GM23338 (cell line): Measurements from ENCODE around the gene LAMC3. TPM values are rescaled to one million over a fixed set of nuclear protein-coding genes. Genes with fewer than 3 reads are reported as not detected.

ENCODE experiments used
- ATAC-seq: fragments of 200-7000 bp; cut with Tn5 transposase; 3 replicates; pipeline ENCODE4 v1.9.1; 2020
- DNase-seq: peaks from one replicate; pipeline ENCODE4 v3.0.0-alpha.2; 2015; ENCODE audit warnings: low spot score
- H2AFZ ChIP-seq: fragments of 200-600 bp; sonication (generic); 2 replicates; pipeline ENCODE4 v1.8.0; 2016; ENCODE audit warnings: antibody characterized with exemption, mild to moderate bottlenecking, moderate library complexity
- H3F3A ChIP-seq: fragments of 200-600 bp; sonication (generic); replicated peaks from 2 replicates; pipeline ENCODE4 v1.8.0; 2017; ENCODE audit warnings: antibody characterized with exemption, mixed run types, low read depth
- H3K27ac ChIP-seq: fragments of 200-600 bp; sonication (generic); 2 replicates; pipeline ENCODE4 v1.6.1; 2016; ENCODE audit warnings: low read depth
- H3K27me3 ChIP-seq: fragments of 200-600 bp; sonication (generic); 2 replicates; pipeline ENCODE4 v1.8.0; 2016; ENCODE audit warnings: mild to moderate bottlenecking, mixed run types, moderate library complexity; ENCODE audit not compliant: insufficient read depth
- H3K36me3 ChIP-seq: fragments of 200-600 bp; sonication (generic); 2 replicates; pipeline ENCODE4 v1.8.0; 2016; ENCODE audit warnings: mild to moderate bottlenecking; ENCODE audit not compliant: insufficient read depth
- H3K4me1 ChIP-seq: fragments of 200-600 bp; sonication (generic); 2 replicates; pipeline ENCODE4 v1.8.0; 2016; ENCODE audit warnings: mild to moderate bottlenecking, moderate library complexity; ENCODE audit not compliant: insufficient read depth
- H3K4me2 ChIP-seq: fragments of 200-600 bp; sonication (generic); 2 replicates; pipeline ENCODE4 v1.7.1; 2017; ENCODE audit warnings: mixed run types
- H3K4me3 ChIP-seq: fragments of 200-600 bp; sonication (generic); 2 replicates; pipeline ENCODE4 v1.6.1; 2016; ENCODE audit warnings: mixed run types
- H3K79me2 ChIP-seq: fragments of 200-600 bp; sonication (generic); replicated peaks from 2 replicates; pipeline ENCODE4 v1.8.0; 2017; ENCODE audit warnings: mild to moderate bottlenecking; ENCODE audit not compliant: insufficient read depth
- H3K9me2 ChIP-seq: fragments of 200-600 bp; sonication (generic); 2 replicates; pipeline ENCODE4 v1.8.0; 2017; ENCODE audit not compliant: insufficient read depth
- H4K20me1 ChIP-seq: fragments of 200-600 bp; sonication (generic); replicated peaks from 2 replicates; pipeline ENCODE4 v1.8.0; 2017; ENCODE audit warnings: mild to moderate bottlenecking; ENCODE audit not compliant: insufficient read depth
- H3K27ac Mint-ChIP-seq: 2 replicates; pipeline ENCODE4 v1.8.0; 2020; ENCODE audit warnings: inconsistent platforms, mild to moderate bottlenecking, moderate library complexity, mixed read lengths
- H3K27me3 Mint-ChIP-seq: 3 replicates; pipeline ENCODE4 v1.8.0; 2022; ENCODE audit warnings: low read depth, mild to moderate bottlenecking, moderate library complexity, mixed read lengths, inconsistent platforms; ENCODE audit not compliant: insufficient read depth, poor library complexity
- H3K36me3 Mint-ChIP-seq: 3 replicates; pipeline ENCODE4 v1.8.0; 2021; ENCODE audit warnings: low read depth, mild to moderate bottlenecking, inconsistent platforms, moderate library complexity, mixed read lengths
- H3K4me1 Mint-ChIP-seq: 3 replicates; pipeline ENCODE4 v1.8.0; 2020; ENCODE audit warnings: mild to moderate bottlenecking, inconsistent platforms, mixed read lengths
- H3K4me3 Mint-ChIP-seq: 3 replicates; pipeline ENCODE4 v1.8.0; 2021; ENCODE audit warnings: moderate library complexity, mild to moderate bottlenecking, inconsistent platforms, mixed read lengths
- H3K9me3 Mint-ChIP-seq: 3 replicates; pipeline ENCODE4 v1.8.0; 2020; ENCODE audit warnings: moderate library complexity, mild to moderate bottlenecking, inconsistent platforms, mixed read lengths
- EZH2phosphoT487 ChIP-seq: fragments of 200-600 bp; sonication (generic); IDR thresholded peaks from one replicate; pipeline ENCODE4 v1.8.1; 2018; ENCODE audit warnings: antibody characterized with exemption; ENCODE audit not compliant: unreplicated experiment
- POLR2AphosphoS5 ChIP-seq: IDR thresholded peaks from 2 replicates; pipeline ENCODE4 v1.6.1; 2016; ENCODE audit warnings: antibody characterized with exemption, low read depth
- ZNF331 ChIP-seq: fragments of 250-450 bp; sonication (Bioruptor Pico); IDR thresholded peaks from 2 replicates; pipeline ENCODE4 v1.5.0; 2020; ENCODE audit warnings: low read depth, mild to moderate bottlenecking, moderate library complexity
- polyA plus RNA-seq: library from polyadenylated mRNA; unstranded; fragments of >200 nt; fragmentation: Nextera tagmentation; extraction: Ambion mirVana; gene quantifications from 2 replicates; pipeline ENCODE4 v1.2.1, GENCODE V29; 2016
- total RNA-seq: library from RNA; depleted of rRNA; stranded (reverse); fragments of >200 nt; shearing (Covaris generic); gene quantifications from 2 replicates; pipeline ENCODE4 v1.2.3, GENCODE V29; 2014
- TF ChIP-seq, protein P1 (sequence below): fragments of 250-450 bp; sonication (Bioruptor Pico); IDR thresholded peaks from 2 replicates; pipeline ENCODE4 v1.5.0; 2020; ENCODE audit warnings: mild to moderate bottlenecking, moderate library complexity

LAMC3 gene
- total and polyA plus RNA-seq, 2 experiments from 2014 or later, result 9.0 to 27.4 TPM

DNA sequence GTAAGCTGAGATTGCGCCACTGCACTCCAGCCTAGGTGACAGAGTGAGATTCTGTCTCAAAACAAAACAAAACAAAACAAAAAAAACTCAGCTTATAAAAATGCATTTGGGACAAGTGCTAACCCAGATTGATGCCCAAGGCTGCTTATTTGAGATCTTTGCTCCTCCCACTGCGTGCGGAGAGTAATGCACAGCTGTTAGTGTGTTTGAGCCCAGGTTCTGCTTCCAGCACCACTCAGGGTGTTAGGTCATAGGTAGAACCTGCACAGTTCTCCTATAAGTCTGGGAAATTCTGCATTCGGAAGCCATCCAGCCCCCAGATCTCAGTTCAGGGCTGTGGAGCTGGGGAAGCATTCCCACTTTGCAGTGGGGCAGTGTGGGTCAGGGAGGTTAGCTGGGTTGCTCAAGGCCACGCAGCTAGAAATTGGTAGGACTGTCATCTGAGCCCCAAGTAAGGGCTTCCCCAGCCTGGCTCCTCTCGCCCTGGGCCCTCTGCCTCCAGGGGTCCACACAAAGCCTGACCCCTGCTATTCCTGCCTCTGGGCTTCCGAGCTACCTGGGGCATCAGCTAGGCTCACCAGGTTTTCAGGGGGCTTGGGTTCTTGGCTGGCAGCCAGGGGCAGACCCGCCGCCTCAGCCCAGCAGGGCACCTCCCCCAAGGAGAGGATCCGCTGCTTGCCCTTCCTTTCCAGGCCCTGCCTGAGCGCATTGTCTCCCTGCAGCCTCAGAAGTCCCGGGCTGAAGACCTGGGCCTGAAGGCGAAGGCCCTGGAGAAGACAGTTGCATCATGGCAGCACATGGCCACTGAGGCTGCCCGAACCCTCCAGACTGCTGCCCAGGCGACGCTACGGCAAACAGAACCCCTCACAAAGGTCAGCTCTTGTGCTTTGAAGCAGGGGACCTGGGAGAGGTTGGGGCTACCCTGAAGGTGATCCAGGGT, 69.7 kb downstream of the LAMC3 start:
- Histone ChIP-seq H4K20me1 (peaks cover 6% of the 10 kb centered on the region; the same call in 1 of the 2 replicates), H3K27me3 (no peaks in the 10 kb centered on the region), H3F3A (no peaks in the 10 kb centered on the region), H3K4me1 (no peaks in the 10 kb centered on the region), H3K36me3 (no peaks in the 10 kb centered on the region), H2AFZ (no peak overlapping the region), H3K9me2 (no peaks in the 10 kb centered on the region), H3K27ac (no peak overlapping the region), H3K79me2 (no peaks in the 10 kb centered on the region), H3K4me3 (no peak overlapping the region), H3K4me2 (no peak overlapping the region)
- DNase-seq (no peak), ATAC-seq (peak; percentile 39; the same call in 2 of the 3 replicates)
- Mint-ChIP-seq H3K9me3 (no peaks in the 10 kb centered on the region), H3K4me1 (no peaks in the 10 kb centered on the region; the same call in 2 of the 3 replicates), H3K4me3 (no peak overlapping the region), H3K27ac (no peak overlapping the region), H3K27me3 (peaks cover 15% of the 10 kb centered on the region), H3K36me3 (no peaks in the 10 kb centered on the region)
- TF ChIP-seq POLR2AphosphoS5, result no peak
- no peak for TF ChIP-seq ZNF331 (CRISPR knock-in tag)

DNA sequence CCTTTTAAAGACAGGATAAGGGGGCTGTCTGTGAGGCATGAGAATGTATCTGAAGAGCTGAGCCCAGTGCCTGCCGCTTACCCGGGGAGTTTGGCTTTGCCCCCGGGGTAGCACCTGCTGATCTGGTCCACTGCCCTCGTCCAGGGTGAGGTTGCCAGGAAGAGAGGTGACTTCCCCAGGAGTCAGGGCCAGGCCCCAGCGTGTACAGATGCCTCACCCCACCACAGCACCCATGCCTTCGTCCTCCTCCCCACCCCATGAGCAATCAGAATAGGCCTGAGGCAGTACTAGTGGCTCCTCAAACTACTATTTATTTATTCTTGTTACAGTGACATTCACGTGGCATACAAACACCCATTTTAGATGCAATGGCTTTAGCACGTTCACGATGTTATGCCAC, 71.6 kb downstream of the LAMC3 start:
- no peaks in the 10 kb centered on the region for H4K20me1 ChIP-seq
- no peaks in the 10 kb centered on the region for H3K79me2 ChIP-seq
- peaks cover 8% of the 10 kb centered on the region for H3K27me3 Mint-ChIP-seq
- H3K9me3 Mint-ChIP-seq, result no peaks in the 10 kb centered on the region
- no peak overlapping the region for H3K4me2 ChIP-seq
- no peaks in the 10 kb centered on the region; the same call in 2 of the 3 replicates for H3K4me1 Mint-ChIP-seq
- H3K27ac ChIP-seq, result no peak overlapping the region
- no peaks in the 10 kb centered on the region for H3K9me2 ChIP-seq
- no peaks in the 10 kb centered on the region for H3K36me3 Mint-ChIP-seq
- H3K36me3 ChIP-seq, result no peaks in the 10 kb centered on the region
- ATAC-seq (no peak), DNase-seq (no peak)
- H3K4me3 Mint-ChIP-seq, result no peak overlapping the region
- H3K27ac Mint-ChIP-seq, result no peak overlapping the region
- H3K4me3 ChIP-seq, result no peak overlapping the region
- H3K4me1 ChIP-seq, result no peaks in the 10 kb centered on the region
- TF ChIP-seq EZH2phosphoT487, result no peak
- TF ChIP-seq, protein P1, sequence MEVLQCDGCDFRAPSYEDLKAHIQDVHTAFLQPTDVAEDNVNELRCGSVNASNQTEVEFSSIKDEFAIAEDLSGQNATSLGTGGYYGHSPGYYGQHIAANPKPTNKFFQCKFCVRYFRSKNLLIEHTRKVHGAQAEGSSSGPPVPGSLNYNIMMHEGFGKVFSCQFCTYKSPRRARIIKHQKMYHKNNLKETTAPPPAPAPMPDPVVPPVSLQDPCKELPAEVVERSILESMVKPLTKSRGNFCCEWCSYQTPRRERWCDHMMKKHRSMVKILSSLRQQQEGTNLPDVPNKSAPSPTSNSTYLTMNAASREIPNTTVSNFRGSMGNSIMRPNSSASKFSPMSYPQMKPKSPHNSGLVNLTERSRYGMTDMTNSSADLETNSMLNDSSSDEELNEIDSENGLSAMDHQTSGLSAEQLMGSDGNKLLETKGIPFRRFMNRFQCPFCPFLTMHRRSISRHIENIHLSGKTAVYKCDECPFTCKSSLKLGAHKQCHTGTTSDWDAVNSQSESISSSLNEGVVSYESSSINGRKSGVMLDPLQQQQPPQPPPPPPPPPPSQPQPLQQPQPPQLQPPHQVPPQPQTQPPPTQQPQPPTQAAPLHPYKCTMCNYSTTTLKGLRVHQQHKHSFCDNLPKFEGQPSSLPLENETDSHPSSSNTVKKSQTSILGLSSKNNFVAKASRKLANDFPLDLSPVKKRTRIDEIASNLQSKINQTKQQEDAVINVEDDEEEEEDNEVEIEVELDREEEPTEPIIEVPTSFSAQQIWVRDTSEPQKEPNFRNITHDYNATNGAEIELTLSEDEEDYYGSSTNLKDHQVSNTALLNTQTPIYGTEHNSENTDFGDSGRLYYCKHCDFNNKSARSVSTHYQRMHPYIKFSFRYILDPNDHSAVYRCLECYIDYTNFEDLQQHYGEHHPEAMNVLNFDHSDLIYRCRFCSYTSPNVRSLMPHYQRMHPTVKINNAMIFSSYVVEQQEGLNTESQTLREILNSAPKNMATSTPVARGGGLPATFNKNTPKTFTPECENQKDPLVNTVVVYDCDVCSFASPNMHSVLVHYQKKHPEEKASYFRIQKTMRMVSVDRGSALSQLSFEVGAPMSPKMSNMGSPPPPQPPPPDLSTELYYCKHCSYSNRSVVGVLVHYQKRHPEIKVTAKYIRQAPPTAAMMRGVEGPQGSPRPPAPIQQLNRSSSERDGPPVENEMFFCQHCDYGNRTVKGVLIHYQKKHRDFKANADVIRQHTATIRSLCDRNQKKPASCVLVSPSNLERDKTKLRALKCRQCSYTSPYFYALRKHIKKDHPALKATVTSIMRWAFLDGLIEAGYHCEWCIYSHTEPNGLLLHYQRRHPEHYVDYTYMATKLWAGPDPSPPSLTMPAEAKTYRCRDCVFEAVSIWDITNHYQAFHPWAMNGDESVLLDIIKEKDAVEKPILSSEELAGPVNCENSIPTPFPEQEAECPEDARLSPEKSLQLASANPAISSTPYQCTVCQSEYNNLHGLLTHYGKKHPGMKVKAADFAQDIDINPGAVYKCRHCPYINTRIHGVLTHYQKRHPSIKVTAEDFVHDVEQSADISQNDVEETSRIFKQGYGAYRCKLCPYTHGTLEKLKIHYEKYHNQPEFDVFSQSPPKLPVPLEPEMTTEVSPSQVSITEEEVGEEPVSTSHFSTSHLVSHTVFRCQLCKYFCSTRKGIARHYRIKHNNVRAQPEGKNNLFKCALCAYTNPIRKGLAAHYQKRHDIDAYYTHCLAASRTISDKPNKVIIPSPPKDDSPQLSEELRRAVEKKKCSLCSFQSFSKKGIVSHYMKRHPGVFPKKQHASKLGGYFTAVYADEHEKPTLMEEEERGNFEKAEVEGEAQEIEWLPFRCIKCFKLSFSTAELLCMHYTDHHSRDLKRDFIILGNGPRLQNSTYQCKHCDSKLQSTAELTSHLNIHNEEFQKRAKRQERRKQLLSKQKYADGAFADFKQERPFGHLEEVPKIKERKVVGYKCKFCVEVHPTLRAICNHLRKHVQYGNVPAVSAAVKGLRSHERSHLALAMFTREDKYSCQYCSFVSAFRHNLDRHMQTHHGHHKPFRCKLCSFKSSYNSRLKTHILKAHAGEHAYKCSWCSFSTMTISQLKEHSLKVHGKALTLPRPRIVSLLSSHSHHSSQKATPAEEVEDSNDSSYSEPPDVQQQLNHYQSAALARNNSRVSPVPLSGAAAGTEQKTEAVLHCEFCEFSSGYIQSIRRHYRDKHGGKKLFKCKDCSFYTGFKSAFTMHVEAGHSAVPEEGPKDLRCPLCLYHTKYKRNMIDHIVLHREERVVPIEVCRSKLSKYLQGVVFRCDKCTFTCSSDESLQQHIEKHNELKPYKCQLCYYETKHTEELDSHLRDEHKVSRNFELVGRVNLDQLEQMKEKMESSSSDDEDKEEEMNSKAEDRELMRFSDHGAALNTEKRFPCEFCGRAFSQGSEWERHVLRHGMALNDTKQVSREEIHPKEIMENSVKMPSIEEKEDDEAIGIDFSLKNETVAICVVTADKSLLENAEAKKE (CRISPR knock-in tag), result no peak
- H2AFZ ChIP-seq, result no peak overlapping the region
- no peaks in the 10 kb centered on the region for H3K27me3 ChIP-seq
- no peaks in the 10 kb centered on the region for H3F3A ChIP-seq
